HG03045 (cell line): ENCODE measurements around the gene CPA5.
"Not testable (repeated sequence)": the region's sequence is repeated elsewhere in the genome, so short reads cannot be mapped to it uniquely, and the experiment has no call there.

ENCODE experiments used
- ATAC-seq: cut with Tn5 transposase; IDR thresholded peaks from one replicate; pipeline ENCODE4 v1.9.1; 2021; ENCODE audit warnings: mild to moderate bottlenecking, moderate library complexity; ENCODE audit not compliant: unreplicated experiment

CPA5 gene

DNA sequence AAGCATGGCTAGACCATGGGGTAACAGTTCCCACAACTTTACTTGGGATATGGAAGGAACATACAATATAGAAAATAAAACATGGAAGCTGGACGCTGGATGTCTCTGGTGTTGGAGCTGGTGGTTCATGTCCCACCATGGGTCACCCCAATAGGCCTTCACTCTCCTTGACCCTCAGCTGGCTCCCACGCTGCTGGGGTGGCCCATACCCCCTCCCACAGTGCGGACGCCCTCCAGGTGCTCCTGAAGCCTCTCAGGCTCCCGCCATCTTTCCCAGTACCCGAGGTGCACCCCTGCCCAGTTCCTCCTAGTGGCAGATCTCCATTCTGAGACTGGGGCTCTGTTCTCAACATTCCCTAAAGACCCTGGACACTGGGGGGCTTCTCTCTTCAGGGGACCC lies 29.9 kb downstream of the CPA5 start:
- no peak for ATAC-seq

DNA sequence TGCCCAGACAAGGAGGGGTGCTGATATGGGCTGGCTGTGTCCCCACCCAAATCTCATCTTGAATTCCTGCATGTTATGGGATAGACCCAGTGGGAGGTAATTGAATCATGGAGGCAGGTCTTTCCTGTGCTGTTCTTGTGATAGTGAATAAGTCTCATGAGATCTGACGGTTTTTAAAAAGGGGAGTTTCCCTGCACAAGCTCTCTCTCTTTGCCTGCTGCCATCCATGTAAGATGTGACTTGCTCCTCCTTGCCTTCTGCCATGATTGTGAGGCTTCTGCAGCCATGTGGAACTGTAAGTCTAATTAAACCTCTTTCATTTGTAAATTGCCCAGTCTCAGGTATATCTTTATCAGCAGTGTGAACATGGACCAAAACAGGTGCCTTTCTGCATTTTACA lies 31.8 kb downstream of the CPA5 start:
- ATAC-seq, result not testable (repeated sequence)

DNA sequence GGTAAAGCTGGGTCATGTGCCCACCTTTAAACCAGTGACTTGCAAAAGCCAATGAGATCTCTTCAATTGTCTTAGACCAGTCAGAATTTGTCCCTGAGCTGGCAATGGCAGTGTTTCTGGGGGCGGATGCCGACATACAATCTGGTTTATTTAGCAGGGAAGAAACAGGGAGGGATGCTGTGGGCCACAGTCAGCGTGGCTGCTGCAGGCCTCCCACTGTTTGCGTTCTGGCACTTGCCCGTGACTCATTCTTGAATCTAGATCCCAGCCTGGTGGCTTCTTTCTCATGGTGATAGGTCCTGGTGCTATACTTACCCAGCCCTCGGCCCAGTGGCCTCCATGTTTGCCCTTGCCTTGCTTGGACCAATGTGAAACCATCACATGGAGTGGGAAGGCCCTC lies 32.6 kb downstream of the CPA5 start:
- no peak for ATAC-seq

DNA sequence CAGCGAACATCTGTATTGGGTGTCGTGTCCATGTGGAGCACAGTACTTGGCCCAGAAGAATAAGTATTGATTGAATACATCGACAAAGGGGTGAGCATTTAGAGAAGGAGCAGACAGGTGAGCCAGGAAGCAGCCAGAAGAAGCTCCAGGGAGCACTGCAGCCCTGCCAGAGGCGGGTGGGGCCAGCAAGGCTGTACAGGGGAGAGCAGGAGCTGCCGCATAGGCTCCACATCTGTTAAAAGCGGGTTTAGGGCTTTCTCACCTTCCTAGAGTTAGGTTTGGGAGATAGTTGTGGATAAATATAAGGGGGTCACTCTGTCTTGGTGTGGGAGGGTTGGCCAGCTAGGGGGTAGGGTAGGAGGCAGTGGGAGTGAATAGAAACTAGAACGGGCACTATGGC lies 34.4 kb downstream of the CPA5 start:
- no peak for ATAC-seq

DNA sequence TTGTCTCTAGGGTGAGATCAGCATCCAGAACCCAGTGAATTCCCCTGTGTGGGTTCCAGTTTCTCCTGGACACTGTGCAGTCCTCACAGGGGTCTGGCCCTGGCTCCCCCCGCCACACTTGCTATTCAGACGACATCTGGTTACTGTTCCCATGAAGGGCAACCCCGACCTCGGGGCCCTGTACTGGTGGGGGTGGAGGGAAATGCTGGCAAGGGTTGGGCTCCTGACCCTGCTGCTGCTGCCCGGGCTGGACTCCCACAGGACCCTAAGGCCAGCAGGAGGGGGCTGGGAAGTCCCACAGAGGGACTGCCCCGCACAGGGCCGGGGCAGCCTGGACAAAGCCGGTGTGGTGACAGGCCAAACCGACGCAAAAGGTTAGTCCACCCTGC lies 34.9 kb downstream of the CPA5 start:
- no peak for ATAC-seq

DNA sequence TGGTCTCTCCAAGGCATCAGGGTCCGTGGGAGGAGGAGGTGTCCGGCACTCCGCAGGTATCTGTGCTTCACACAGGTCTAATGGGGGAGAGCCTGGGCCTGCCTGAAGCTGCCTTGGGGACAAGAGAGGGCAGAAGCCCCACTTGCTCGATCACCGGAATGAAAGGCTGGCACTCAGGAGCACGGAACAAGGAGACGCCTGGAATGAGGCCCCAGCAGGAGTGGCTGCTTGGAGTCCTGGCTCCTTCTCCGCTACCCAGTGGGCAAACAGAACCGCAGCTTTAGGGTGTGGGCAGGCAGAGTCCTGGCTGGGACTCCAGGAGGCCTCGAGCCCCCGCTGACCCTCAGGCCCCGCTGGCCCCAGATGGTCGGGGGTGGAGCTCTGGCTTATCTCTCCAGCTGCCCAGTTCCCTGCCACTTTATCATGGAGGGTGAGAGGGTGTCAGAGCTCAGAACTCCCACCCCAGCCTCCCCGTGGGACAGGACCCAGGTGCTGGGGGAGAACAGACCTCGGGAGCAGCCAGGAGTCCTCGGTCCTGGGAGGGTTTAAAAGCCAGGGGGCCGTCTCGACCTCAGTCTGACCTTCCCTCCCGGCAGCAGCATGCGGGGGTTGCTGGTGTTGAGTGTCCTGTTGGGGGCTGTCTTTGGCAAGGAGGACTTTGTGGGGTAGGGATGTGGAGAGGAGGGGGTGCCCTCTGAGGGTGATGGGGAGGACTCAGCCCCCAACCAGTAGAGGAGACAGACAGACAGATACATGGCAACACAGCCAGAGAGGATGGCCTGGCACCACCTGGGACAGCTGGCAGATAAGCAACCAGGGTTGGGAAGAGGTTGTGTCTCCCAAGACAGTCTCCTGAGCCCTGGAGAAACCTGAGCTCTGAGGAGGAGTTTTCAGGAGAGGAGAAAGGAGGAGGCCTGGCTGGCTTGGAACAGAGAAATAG lies 35.6 kb downstream of the CPA5 start, which contains the start of gene CPA1:
Gene CPA1 (plus strand): TSS at position 574 of the 940 bp plus-strand sequence. CDS start 27 bp downstream, at position 601.
- ATAC-seq, result no peak

DNA sequence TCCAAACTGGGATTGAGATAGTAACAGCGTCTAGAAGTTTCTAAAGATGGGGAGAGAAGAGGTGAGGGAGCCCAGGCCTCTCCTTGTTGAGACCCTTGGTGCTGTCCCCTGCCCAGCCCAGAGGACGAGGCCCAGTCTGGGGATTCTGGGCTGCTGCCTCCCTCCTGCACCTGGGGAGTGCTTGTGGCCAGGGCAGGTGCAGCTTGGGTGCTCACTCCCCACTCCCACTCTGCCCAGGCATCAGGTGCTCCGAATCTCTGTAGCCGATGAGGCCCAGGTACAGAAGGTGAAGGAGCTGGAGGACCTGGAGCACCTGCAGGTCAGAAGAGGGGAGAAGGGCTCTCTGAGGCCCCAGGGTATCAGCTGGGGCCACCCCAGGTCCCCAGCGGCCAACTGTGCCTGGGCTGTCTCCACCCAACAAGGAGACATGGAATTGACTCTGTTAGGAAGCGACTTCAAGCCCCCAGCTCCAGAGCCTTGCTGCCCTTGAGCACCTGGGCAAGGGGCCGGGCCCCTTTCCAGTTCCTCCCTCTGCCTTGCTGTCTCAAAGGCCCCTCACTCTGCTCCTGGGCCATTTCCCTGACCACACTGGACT lies 36.3 kb downstream of the CPA5 start:
- ATAC-seq, result no peak

DNA sequence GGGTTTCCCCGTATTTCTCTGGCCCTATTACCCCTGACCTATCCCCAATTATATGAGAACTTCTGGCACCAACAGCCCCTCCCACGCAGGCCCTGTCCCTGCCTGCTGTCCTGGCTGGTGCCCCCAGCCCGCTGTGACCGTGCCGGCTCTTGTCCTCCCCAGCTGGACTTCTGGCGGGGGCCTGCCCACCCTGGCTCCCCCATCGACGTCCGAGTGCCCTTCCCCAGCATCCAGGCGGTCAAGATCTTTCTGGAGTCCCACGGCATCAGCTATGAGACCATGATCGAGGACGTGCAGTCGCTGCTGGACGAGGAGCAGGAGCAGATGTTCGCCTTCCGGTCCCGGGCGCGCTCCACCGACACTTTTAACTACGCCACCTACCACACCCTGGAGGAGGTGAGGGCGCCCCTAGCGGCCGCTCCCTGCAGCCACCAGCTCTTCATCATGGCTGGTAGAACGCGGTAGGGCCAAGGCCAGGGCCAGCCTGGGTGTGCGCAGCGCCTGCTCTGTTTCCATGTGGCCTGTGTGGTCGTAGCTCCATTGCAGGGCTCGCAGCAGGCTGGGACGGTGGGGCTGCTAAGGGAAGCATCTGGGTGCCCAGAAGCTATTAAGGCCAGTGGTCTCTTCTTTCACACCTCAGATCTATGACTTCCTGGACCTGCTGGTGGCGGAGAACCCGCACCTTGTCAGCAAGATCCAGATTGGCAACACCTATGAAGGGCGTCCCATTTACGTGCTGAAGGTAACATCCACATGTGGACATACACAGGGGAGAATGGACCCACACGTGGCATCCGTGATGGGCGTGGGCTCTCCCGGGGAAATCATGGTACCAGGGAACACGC lies 37.1 kb downstream of the CPA5 start:
- no peak for ATAC-seq

DNA sequence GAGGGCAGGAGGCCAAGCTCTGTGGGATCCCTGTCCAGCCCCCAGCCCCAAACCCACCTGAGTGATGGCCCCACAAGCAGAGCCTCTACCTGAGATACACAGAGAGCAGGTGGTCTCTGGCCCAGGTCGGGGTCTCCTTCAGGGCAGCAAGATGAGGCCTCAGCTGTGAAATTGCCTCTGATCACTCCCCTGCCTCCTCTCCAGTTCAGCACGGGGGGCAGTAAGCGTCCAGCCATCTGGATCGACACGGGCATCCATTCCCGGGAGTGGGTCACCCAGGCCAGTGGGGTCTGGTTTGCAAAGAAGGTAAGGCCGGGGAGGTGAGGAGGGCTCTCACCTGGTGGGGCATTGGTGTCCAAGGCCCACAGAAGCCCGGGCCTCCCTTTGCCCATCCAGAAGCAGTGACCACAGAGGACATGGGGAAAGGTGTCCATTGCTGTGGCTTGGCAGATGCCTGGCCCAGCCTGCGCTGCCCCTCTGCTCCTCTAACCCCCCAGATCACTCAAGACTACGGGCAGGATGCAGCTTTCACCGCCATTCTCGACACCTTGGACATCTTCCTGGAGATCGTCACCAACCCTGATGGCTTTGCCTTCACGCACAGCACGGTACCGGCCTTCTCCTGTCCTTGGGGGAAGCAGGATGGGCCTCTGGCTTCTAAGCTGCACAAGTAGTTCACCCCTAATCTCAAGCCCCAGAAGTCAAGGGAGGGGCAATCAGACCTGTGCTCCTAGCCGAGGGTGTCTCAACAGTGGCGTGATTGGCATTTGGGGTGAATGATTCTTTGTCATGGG lies 38.8 kb downstream of the CPA5 start:
- ATAC-seq, result no peak

DNA sequence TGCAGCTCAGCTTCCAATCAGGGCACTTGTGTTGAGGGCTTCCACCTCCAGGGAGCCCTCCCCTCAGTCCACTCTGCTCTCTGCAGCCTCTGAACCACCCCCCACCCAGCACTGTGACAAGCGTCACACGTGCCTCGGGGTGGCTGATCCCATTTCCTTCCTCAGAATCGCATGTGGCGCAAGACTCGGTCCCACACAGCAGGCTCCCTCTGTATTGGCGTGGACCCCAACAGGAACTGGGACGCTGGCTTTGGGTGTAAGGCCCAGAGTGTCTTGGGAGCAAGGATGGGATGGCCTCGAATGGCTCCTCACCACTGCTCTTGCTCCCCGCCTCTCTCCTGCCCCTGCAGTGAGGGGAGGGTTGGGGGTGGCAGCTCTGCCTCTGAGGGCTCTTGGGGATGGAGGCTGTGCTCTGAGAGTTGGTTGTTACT lies 39.8 kb downstream of the CPA5 start:
- ATAC-seq, result no peak

DNA sequence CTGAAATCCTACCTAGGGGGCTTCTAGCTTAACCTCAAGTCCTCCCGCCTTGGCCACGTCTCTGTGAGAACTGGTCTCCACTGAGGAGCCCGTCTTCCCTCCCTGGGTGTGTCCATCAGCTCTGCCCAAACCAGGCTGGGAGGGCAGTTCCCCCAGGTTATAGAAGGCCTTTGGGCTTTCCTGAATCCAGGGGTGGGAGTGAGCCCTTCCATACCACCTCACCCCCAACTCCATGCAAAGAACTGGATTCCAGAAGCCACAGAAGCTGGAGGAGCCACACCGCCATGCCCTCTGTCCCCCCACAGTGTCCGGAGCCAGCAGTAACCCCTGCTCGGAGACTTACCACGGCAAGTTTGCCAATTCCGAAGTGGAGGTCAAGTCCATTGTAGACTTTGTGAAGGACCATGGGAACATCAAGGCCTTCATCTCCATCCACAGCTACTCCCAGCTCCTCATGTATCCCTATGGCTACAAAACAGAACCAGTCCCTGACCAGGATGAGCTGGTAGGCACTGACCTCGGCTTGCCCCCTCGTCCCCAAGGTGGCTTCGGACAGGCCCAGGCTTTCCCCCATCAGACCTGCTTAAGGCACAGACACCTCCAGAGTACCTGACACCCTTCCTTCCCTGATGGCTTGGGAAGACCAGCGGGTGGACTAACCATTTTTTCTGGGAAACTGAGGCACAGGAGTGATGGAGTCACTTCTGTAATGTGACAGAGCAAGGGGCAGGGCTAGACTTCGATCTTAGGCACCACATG lies 40.4 kb downstream of the CPA5 start:
- ATAC-seq, result no peak

DNA sequence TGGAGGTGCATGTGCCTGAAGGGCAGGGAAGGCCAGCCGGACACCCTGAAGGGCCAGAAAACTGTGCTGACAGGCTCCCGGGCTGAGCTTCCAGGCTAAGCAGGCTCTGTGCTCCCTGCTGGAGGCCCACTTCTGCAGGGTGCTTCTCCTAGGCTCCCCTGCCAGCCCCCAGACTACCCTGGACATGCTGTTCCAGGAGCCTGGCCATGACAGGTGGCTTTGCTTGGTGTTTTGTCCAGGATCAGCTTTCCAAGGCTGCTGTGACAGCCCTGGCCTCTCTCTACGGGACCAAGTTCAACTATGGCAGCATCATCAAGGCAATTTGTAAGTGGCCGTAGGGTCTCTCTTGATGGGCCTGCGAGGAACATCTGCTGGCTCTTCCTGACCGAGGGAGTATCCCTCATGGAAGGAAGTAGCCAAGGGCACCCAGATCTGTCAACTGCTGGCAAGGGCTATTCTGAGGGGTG lies 41.0 kb downstream of the CPA5 start:
- no peak for ATAC-seq

DNA sequence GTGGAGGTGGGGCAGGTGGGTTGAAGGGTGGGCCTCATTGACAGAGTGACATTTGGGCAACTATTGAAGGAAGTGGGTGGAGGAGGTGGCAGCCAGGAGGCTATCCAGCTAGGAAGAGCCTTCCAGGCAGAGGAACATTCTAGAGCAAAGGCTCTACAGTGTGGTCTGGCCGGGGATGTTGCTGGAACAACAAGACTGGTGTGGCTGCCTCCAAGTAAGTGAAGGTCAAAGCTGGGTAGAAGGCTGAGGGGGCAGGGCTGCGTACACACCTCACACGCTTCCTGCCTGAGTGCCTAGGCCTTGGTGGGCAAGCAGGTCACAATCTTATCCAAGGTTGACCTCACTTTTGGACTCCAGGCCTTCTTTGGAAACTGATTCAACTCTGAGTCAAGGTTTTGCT lies 42.3 kb downstream of the CPA5 start:
- no peak for ATAC-seq

DNA sequence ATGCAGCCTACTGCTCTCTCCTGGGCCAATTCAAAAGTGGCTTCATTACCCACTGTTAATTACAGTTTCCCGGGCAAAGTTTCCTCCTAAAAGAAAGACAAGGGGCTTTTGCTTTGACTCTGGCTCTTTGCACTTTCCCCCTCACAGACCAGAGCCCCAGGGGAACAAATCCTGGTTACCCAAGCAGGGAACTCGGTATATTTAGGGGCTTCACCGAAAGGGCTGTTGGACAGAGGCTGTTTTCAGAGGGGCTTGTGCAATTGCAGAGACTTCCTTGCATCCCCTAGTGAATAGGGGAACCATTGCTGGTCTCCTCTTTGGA lies 42.7 kb downstream of the CPA5 start:
- ATAC-seq, result no peak

DNA sequence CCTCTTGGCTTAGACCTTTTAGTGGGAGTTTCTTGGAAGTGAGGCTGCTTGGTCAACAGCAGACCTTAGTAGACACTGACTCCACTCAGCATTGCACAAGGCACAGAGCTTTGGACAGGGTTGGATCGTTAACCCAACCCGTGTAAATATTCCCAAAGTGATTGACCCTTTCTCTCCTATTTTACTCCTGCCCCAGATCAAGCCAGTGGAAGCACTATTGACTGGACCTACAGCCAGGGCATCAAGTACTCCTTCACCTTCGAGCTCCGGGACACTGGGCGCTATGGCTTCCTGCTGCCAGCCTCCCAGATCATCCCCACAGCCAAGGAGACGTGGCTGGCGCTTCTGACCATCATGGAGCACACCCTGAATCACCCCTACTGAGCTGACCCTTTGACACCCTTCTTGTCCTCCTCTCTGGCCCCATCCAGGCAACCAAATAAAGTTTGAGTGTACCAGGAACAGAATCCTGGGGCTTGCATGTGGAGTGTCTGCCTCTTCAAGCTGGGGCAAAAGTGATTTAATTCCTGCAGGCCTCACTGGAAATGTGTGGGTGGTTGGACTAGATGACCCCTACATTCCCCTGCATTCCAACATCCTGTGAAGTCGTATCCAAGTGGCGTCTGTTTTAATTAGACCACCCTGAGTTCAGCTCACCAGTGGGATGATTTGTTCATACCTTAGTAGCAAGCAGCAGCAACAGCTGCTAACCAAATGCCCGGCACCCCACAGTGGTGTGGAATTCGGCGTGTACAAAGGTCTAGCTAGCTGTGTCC lies 43.2 kb downstream of the CPA5 start:
- no peak for ATAC-seq

DNA sequence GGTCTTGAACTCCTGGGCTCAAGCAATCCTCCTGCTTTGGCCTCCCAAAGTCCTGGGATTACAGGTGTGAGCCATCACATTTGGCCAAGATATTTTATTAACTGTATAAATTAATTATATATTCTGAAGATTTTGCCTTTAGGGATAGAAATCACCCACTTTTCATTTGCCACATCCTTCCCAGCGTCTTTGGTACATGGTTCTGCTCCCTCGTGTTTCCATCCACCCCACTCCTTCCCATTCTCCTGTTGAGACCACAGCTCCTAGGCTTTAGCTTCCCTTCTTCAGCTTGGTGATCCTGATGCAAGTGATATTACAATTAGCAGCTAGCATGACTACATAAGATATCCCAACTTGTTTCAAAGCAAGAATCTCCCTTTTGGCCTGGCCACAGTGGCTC lies 44.1 kb downstream of the CPA5 start:
- no peak for ATAC-seq

DNA sequence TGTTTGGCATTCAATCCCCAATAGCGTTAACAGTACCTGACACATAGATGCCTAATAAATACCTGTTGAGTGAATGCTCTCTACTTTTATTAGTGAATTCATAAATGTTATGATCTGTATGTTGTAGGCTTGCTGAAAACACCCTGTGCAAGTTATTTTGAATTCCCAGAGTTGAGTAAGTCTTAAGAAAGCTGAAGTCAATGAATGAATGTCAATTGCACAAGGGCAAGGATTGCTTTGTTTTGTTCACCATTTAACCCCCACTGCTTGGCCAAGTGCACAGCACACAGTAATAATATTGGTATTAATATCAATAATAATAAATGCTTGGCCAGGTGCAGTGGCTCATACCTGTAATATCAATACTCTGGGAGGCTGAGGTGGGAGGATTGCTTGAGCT lies 45.9 kb downstream of the CPA5 start:
- ATAC-seq, result no peak

DNA sequence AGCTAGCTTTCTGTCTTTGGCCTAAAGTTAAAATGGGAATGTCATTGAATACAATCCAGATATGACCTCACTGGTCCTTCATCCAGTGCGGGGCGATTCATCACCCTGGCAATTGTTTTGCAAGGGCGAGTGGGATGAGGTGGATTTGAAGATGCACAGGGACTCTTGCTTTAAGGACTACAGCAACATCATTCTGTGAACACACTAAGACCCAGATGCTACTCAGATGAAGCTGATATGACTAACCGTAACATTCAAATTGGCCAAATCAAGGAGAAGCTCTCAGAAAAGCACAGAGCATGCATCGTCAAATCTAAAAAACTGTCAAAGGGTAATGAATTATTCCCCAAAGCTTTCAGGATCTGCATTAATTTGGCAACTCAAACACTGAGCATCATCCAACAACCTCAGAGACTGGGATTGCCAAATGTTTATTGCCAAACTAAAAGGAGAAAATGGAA lies 48.5 kb downstream of the CPA5 start:
- ATAC-seq, result no peak

DNA sequence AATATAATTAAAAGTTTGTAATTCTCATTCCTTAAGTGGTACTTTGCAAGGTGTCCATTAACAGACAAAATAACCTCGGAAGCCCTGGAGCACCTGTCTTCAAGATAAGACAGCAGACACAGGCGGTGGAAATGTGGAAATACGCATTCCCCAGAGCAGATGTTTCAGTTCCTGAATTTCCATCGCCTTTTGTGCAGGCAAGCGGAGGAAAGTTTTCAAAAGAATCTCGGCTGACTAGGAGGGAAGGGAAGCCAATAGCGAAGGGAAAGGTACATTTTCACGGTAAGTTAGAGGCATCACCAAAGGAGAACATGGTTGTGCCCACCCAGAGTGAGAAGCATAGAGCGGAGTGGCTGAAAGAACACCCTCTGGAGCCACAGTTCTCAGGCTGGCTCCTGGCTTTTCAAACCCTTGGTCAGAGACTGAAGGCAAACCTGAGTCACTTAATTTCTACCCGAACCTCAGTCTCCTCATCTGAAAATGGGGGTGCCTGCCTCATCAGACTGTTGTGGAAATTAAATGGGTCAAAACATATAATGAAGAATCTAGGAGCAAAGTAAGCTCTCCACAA lies 49.3 kb downstream of the CPA5 start:
- ATAC-seq, result no peak
